ENCODE measurements around the gene SMC4. TPM values are rescaled to one million over a fixed set of nuclear protein-coding genes. Genes with fewer than 3 reads are reported as not detected.

SMC4 gene
- total RNA-seq, 1 donor from 2014 or later = 36.5 TPM

- H3K9ac ChIP-seq (ENCODE audit: low read depth in 1 of 3, low read length in 3 of 3) = no peak overlapping the region
- H3K4me1 ChIP-seq (ENCODE audit: control insufficient read depth in 3 of 3, insufficient read depth in 3 of 3, low read length in 3 of 3) = no peaks in the 10 kb centered on the region
- H3K27me3 ChIP-seq (ENCODE audit: control insufficient read depth in 3 of 3, insufficient read depth in 3 of 3, low read length in 3 of 3) = no peaks in the 10 kb centered on the region
- H3K27ac ChIP-seq (ENCODE audit: low read depth, low read length) = no peak overlapping the region
- H3K9me3 ChIP-seq (ENCODE audit: control insufficient read depth in 3 of 3, low read length in 3 of 3) = no peaks in the 10 kb centered on the region
- peaks cover 0 to 4% (median 2%) of the 10 kb centered on the region in 3 donors for H3K36me3 ChIP-seq (ENCODE audit: control insufficient read depth in 3 of 3, insufficient read depth in 3 of 3, low read length in 3 of 3)
- H3K4me3 ChIP-seq (ENCODE audit: low read length in 3 of 3) = no peak overlapping the region
Observed at GRCh38 chr3:160374472-160374871, 25.0 kb upstream of the SMC4 start.

GRCh38 chr3:160374925-160375324, 24.5 kb upstream of the SMC4 start:
- Histone ChIP-seq H3K9me3 (ENCODE audit: control insufficient read depth in 3 of 3, low read length in 3 of 3) (no peaks in the 10 kb centered on the region), H3K27me3 (ENCODE audit: control insufficient read depth in 3 of 3, insufficient read depth in 3 of 3, low read length in 3 of 3) (no peaks in the 10 kb centered on the region), H3K9ac (ENCODE audit: low read depth in 1 of 3, low read length in 3 of 3) (no peak overlapping the region), H3K4me1 (ENCODE audit: control insufficient read depth in 3 of 3, insufficient read depth in 3 of 3, low read length in 3 of 3) (no peaks in the 10 kb centered on the region), H3K36me3 (ENCODE audit: control insufficient read depth in 3 of 3, insufficient read depth in 3 of 3, low read length in 3 of 3) (peaks cover 0 to 4% (median 2%) of the 10 kb centered on the region in 3 donors), H3K27ac (ENCODE audit: low read depth, low read length) (no peak overlapping the region), H3K4me3 (ENCODE audit: low read length in 3 of 3) (no peak overlapping the region)

DNA sequence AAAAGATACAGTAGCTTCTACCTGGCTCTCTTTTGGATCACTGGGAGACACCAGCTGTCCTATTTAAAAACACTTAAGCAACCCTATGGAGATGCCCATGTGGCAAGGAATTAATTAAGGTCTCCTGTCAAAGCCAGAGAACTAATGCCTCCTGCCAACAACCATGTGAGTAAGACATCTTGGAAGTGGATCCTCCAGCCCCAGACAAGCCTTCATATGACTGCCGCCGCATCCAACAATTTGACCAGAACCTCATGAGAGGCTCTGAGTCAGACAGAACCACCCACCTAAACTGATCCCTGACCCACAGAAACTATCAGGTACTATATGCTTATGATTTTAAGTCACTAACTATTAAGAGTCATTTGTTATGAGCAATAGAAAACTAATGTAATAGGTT, 22.8 kb upstream of the SMC4 start:
- Histone ChIP-seq H3K36me3 (ENCODE audit: control insufficient read depth in 3 of 3, insufficient read depth in 3 of 3, low read length in 3 of 3) (peaks cover 0 to 4% (median 2%) of the 10 kb centered on the region in 3 donors), H3K4me1 (ENCODE audit: control insufficient read depth in 3 of 3, insufficient read depth in 3 of 3, low read length in 3 of 3) (no peaks in the 10 kb centered on the region), H3K27ac (ENCODE audit: low read depth, low read length) (no peak overlapping the region), H3K9me3 (ENCODE audit: control insufficient read depth in 3 of 3, low read length in 3 of 3) (no peaks in the 10 kb centered on the region), H3K4me3 (ENCODE audit: low read length in 3 of 3) (no peak overlapping the region), H3K27me3 (ENCODE audit: control insufficient read depth in 3 of 3, insufficient read depth in 3 of 3, low read length in 3 of 3) (no peaks in the 10 kb centered on the region), H3K9ac (ENCODE audit: low read depth in 1 of 3, low read length in 3 of 3) (no peak overlapping the region)

DNA sequence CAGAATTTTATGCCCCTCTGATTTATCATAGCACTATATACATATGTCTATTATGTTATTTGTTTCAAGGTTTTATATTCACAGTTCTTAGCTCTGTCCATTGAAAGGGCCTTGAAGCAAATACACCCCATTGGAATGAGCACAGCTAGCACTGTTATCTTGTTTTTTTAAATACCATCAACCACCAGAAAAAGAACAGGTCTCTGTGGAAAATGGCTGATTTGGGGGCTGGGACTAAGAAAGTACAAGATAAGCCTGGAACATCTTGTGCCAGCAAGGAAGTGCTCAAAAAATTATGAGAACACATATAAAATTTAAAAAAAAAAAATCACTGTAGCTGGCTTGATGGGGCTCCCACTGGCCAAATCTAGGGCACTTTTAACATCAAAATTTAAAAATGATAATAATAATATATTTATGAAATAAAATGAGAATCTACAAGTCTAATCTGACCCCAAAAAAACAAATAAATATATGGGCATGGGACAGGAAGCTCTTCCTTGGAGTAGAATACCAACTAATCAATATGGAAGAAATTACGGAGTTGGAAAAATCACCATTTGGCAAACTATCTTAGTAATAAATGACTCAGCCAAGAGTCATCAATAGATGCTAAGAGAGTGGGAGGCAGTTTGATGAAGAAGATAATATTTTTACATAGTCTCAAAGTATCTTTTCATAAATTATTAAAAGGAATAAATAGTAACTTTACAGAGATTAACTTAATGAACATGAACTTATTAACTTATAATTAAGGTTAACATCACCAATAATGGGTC, 20.9 kb upstream of the SMC4 start:
- Histone ChIP-seq H3K27ac (ENCODE audit: low read depth, low read length) (no peak overlapping the region), H3K27me3 (ENCODE audit: control insufficient read depth in 3 of 3, insufficient read depth in 3 of 3, low read length in 3 of 3) (no peaks in the 10 kb centered on the region), H3K9ac (ENCODE audit: low read depth in 1 of 3, low read length in 3 of 3) (no peak overlapping the region), H3K4me3 (ENCODE audit: low read length in 3 of 3) (no peak overlapping the region), H3K9me3 (ENCODE audit: control insufficient read depth in 3 of 3, low read length in 3 of 3) (no peaks in the 10 kb centered on the region), H3K36me3 (ENCODE audit: control insufficient read depth in 3 of 3, insufficient read depth in 3 of 3, low read length in 3 of 3) (peaks cover 0 to 4% (median 2%) of the 10 kb centered on the region in 3 donors), H3K4me1 (ENCODE audit: control insufficient read depth in 3 of 3, insufficient read depth in 3 of 3, low read length in 3 of 3) (no peaks in the 10 kb centered on the region)

- Histone ChIP-seq H3K4me3 (ENCODE audit: low read length in 3 of 3) (no peak overlapping the region), H3K27ac (ENCODE audit: low read depth, low read length) (no peak overlapping the region), H3K36me3 (ENCODE audit: control insufficient read depth in 3 of 3, insufficient read depth in 3 of 3, low read length in 3 of 3) (no peaks in the 10 kb centered on the region), H3K9me3 (ENCODE audit: control insufficient read depth in 3 of 3, low read length in 3 of 3) (no peaks in the 10 kb centered on the region), H3K4me1 (ENCODE audit: control insufficient read depth in 3 of 3, insufficient read depth in 3 of 3, low read length in 3 of 3) (no peaks in the 10 kb centered on the region), H3K27me3 (ENCODE audit: control insufficient read depth in 3 of 3, insufficient read depth in 3 of 3, low read length in 3 of 3) (no peaks in the 10 kb centered on the region), H3K9ac (ENCODE audit: low read depth in 1 of 3, low read length in 3 of 3) (no peak overlapping the region)
Observed at GRCh38 chr3:160379628-160380214, 19.7 kb upstream of the SMC4 start.

GRCh38 chr3:160381470-160381869, 18.0 kb upstream of the SMC4 start:
- H3K27ac ChIP-seq (ENCODE audit: low read depth, low read length) = no peak overlapping the region
- no peak overlapping the region for H3K4me3 ChIP-seq (ENCODE audit: low read length in 3 of 3)
- H3K9ac ChIP-seq (ENCODE audit: low read depth in 1 of 3, low read length in 3 of 3) = no peak overlapping the region
- H3K27me3 ChIP-seq (ENCODE audit: control insufficient read depth in 3 of 3, insufficient read depth in 3 of 3, low read length in 3 of 3) = no peaks in the 10 kb centered on the region
- H3K9me3 ChIP-seq (ENCODE audit: control insufficient read depth in 3 of 3, low read length in 3 of 3) = no peaks in the 10 kb centered on the region
- no peaks in the 10 kb centered on the region for H3K36me3 ChIP-seq (ENCODE audit: control insufficient read depth in 3 of 3, insufficient read depth in 3 of 3, low read length in 3 of 3)
- H3K4me1 ChIP-seq (ENCODE audit: control insufficient read depth in 3 of 3, insufficient read depth in 3 of 3, low read length in 3 of 3) = no peaks in the 10 kb centered on the region

- no peak overlapping the region for H3K27ac ChIP-seq (ENCODE audit: low read depth, low read length)
- no peak overlapping the region for H3K4me3 ChIP-seq (ENCODE audit: low read length in 3 of 3)
- H3K27me3 ChIP-seq (ENCODE audit: control insufficient read depth in 3 of 3, insufficient read depth in 3 of 3, low read length in 3 of 3) = no peaks in the 10 kb centered on the region
- H3K9ac ChIP-seq (ENCODE audit: low read depth in 1 of 3, low read length in 3 of 3) = no peak overlapping the region
- H3K36me3 ChIP-seq (ENCODE audit: control insufficient read depth in 3 of 3, insufficient read depth in 3 of 3, low read length in 3 of 3) = no peaks in the 10 kb centered on the region
- no peaks in the 10 kb centered on the region for H3K9me3 ChIP-seq (ENCODE audit: control insufficient read depth in 3 of 3, low read length in 3 of 3)
- no peaks in the 10 kb centered on the region for H3K4me1 ChIP-seq (ENCODE audit: control insufficient read depth in 3 of 3, insufficient read depth in 3 of 3, low read length in 3 of 3)
Observed at GRCh38 chr3:160384639-160385318, 14.7 kb upstream of the SMC4 start.

- no peaks in the 10 kb centered on the region for H3K27me3 ChIP-seq (ENCODE audit: control insufficient read depth in 3 of 3, insufficient read depth in 3 of 3, low read length in 3 of 3)
- H3K36me3 ChIP-seq (ENCODE audit: control insufficient read depth in 3 of 3, insufficient read depth in 3 of 3, low read length in 3 of 3) = no peaks in the 10 kb centered on the region
- no peaks in the 10 kb centered on the region for H3K9me3 ChIP-seq (ENCODE audit: control insufficient read depth in 3 of 3, low read length in 3 of 3)
- no peak overlapping the region for H3K27ac ChIP-seq (ENCODE audit: low read depth, low read length)
- H3K9ac ChIP-seq (ENCODE audit: low read depth in 1 of 3, low read length in 3 of 3) = no peak overlapping the region
- H3K4me3 ChIP-seq (ENCODE audit: low read length in 3 of 3) = no peak overlapping the region
- H3K4me1 ChIP-seq (ENCODE audit: control insufficient read depth in 3 of 3, insufficient read depth in 3 of 3, low read length in 3 of 3) = no peaks in the 10 kb centered on the region
Observed at GRCh38 chr3:160390565-160391138, 8.8 kb upstream of the SMC4 start.

DNA sequence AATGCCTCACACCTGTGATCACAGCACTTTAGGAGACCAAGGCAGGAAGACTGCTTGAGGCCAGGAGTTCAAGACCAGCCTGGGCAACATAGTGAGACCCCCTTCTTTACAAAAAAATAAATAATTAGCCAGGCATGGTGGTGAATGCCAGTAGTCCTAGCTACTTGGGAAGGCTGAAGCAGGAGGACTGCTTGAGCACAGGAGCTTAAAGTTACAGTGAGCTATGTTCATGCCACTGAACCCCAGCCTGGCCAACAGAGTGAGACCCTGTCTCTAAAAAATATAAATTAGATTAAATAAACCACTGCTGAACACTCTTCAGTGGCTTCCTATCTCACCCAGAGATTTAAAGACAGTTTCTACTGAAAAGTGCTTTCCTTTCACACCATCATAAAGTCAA, 6.7 kb upstream of the SMC4 start:
- no peaks in the 10 kb centered on the region for H3K36me3 ChIP-seq (ENCODE audit: control insufficient read depth in 3 of 3, insufficient read depth in 3 of 3, low read length in 3 of 3)
- no peaks in the 10 kb centered on the region for H3K9me3 ChIP-seq (ENCODE audit: control insufficient read depth in 3 of 3, low read length in 3 of 3)
- no peak overlapping the region for H3K4me3 ChIP-seq (ENCODE audit: low read length in 3 of 3)
- H3K4me1 ChIP-seq (ENCODE audit: control insufficient read depth in 3 of 3, insufficient read depth in 3 of 3, low read length in 3 of 3) = no peaks in the 10 kb centered on the region
- no peaks in the 10 kb centered on the region for H3K27me3 ChIP-seq (ENCODE audit: control insufficient read depth in 3 of 3, insufficient read depth in 3 of 3, low read length in 3 of 3)
- no peak overlapping the region for H3K27ac ChIP-seq (ENCODE audit: low read depth, low read length)
- no peak overlapping the region for H3K9ac ChIP-seq (ENCODE audit: low read depth in 1 of 3, low read length in 3 of 3)

Measured in skeletal muscle tissue (tissue), 4 donors.